Measurements from ENCODE around the gene CFAP58.

CFAP58 gene

GRCh38 chr10:104359811-104360210, 6.2 kb downstream of the CFAP58 start:
- DNase-seq (ENCODE audit: low read depth in 1 of 2, low spot score in 1 of 2): no peak

- DNase-seq (ENCODE audit: low read depth in 1 of 2, low spot score in 1 of 2): no peak
These were observed 14.3 kb downstream of the CFAP58 start for GRCh38 chr10:104367904-104368303.

GRCh38 chr10:104368381-104368780, 14.7 kb downstream of the CFAP58 start:
- DNase-seq (ENCODE audit: low read depth in 1 of 2, low spot score in 1 of 2): no peak

GRCh38 chr10:104371753-104372152, 18.1 kb downstream of the CFAP58 start:
- DNase-seq (ENCODE audit: low read depth in 1 of 2, low spot score in 1 of 2): no peak

- DNase-seq (ENCODE audit: low read depth in 1 of 2, low spot score in 1 of 2): no peak
These were observed 21.0 kb downstream of the CFAP58 start for GRCh38 chr10:104374591-104374990.

GRCh38 chr10:104376784-104377300, 23.2 kb downstream of the CFAP58 start:
- DNase-seq (ENCODE audit: low read depth in 1 of 2, low spot score in 1 of 2): no peak

- DNase-seq (ENCODE audit: low read depth in 1 of 2, low spot score in 1 of 2): no peak
These were observed 26.7 kb downstream of the CFAP58 start for GRCh38 chr10:104380336-104380735.

- no peak for DNase-seq (ENCODE audit: low read depth in 1 of 2, low spot score in 1 of 2)
These were observed 33.7 kb downstream of the CFAP58 start for GRCh38 chr10:104387130-104387888.

GRCh38 chr10:104388830-104389229, 35.2 kb downstream of the CFAP58 start:
- no peak for DNase-seq (ENCODE audit: low read depth in 1 of 2, low spot score in 1 of 2)

GRCh38 chr10:104391150-104391968, 37.7 kb downstream of the CFAP58 start:
- DNase-seq (ENCODE audit: low read depth in 1 of 2, low spot score in 1 of 2): no peak

GRCh38 chr10:104391969-104392296, 38.3 kb downstream of the CFAP58 start:
- DNase-seq (ENCODE audit: low read depth in 1 of 2, low spot score in 1 of 2): no peak

- DNase-seq (ENCODE audit: low read depth in 1 of 2, low spot score in 1 of 2): no peak
These were observed 39.8 kb downstream of the CFAP58 start for GRCh38 chr10:104393387-104393786.

- no peak for DNase-seq (ENCODE audit: low read depth in 1 of 2, low spot score in 1 of 2)
These were observed 42.9 kb downstream of the CFAP58 start for GRCh38 chr10:104396581-104396980.

- no peak for DNase-seq (ENCODE audit: low read depth in 1 of 2, low spot score in 1 of 2)
These were observed 50.0 kb downstream of the CFAP58 start for GRCh38 chr10:104403636-104404035.

GRCh38 chr10:104406715-104407650, 53.4 kb downstream of the CFAP58 start:
- DNase-seq (ENCODE audit: low read depth in 1 of 2, low spot score in 1 of 2): no peak

- DNase-seq (ENCODE audit: low read depth in 1 of 2, low spot score in 1 of 2): no peak
These were observed 59.9 kb downstream of the CFAP58 start for GRCh38 chr10:104413528-104413927.

GRCh38 chr10:104415526-104416165, 62.0 kb downstream of the CFAP58 start:
- no peak for DNase-seq (ENCODE audit: low read depth in 1 of 2, low spot score in 1 of 2)

- DNase-seq (ENCODE audit: low read depth in 1 of 2, low spot score in 1 of 2): no peak
These were observed 63.2 kb downstream of the CFAP58 start for GRCh38 chr10:104416851-104417250.

GRCh38 chr10:104417637-104418292, 64.1 kb downstream of the CFAP58 start:
- no peak for DNase-seq (ENCODE audit: low read depth in 1 of 2, low spot score in 1 of 2)

GRCh38 chr10:104424719-104425118, 71.1 kb downstream of the CFAP58 start:
- DNase-seq (ENCODE audit: low read depth in 1 of 2, low spot score in 1 of 2): no peak
